Neural cell (in vitro differentiated cells): Measurements from ENCODE around the gene EIF3I. TPM values are rescaled to one million over a fixed set of nuclear protein-coding genes. Genes with fewer than 3 reads are reported as not detected.

Experiments used
- H2AFZ ChIP-seq: fragments of 200-600, 300-800 bp; sonication (generic), shearing (Covaris generic); 2 replicates; pipeline ENCODE4 v1.6.0; 2014; ENCODE audit warnings: low read depth, mild to moderate bottlenecking, antibody characterized with exemption, low read length, moderate library complexity
- H3F3A ChIP-seq: fragments of 200-600 bp; shearing (Covaris generic); 2 replicates; pipeline ENCODE4 v1.6.1; 2016; ENCODE audit warnings: mild to moderate bottlenecking, moderate library complexity, mixed read lengths, antibody characterized with exemption, low read length; ENCODE audit not compliant: insufficient read depth, poor library complexity, severe bottlenecking
- H3K27ac ChIP-seq: fragments of 200-600, 300-800 bp; sonication (generic), shearing (Covaris generic); 2 replicates; pipeline ENCODE4 v1.5.1; 2014; ENCODE audit warnings: mild to moderate bottlenecking, low read length, moderate library complexity
- H3K27me3 ChIP-seq: fragments of 300-800, 200-600 bp; sonication (generic), shearing (Covaris generic); 2 replicates; pipeline ENCODE4 v1.6.0; 2014; ENCODE audit warnings: mild to moderate bottlenecking, low read depth, low read length, moderate library complexity; ENCODE audit not compliant: insufficient read depth
- H3K36me3 ChIP-seq: fragments of 300-800, 200-600 bp; sonication (generic), shearing (Covaris generic); 2 replicates; pipeline ENCODE4 v1.5.1; 2014; ENCODE audit warnings: mild to moderate bottlenecking, antibody characterized with exemption, low read length, moderate library complexity; ENCODE audit not compliant: insufficient read depth
- H3K4me2 ChIP-seq: fragments of 300-800, 200-600 bp; sonication (generic), shearing (Covaris generic); 2 replicates; pipeline ENCODE4 v1.6.0; 2014; ENCODE audit warnings: mild to moderate bottlenecking, low read length
- H3K4me3 ChIP-seq: fragments of 300-800, 200-600 bp; sonication (generic), shearing (Covaris generic); 2 replicates; pipeline ENCODE4 v1.5.1; 2014; ENCODE audit warnings: mild to moderate bottlenecking, low read length, moderate library complexity
- H3K79me2 ChIP-seq: fragments of 200-600 bp; shearing (Covaris generic); replicated peaks from 2 replicates; pipeline ENCODE4 v1.6.0; 2014; ENCODE audit warnings: mild to moderate bottlenecking, low read length, moderate library complexity; ENCODE audit not compliant: insufficient read depth
- H3K9ac ChIP-seq: fragments of 300-800, 200-600 bp; sonication (generic), shearing (Covaris generic); 2 replicates; pipeline ENCODE4 v1.6.1; 2016; ENCODE audit warnings: mild to moderate bottlenecking, low read length, mixed read lengths
- H3K9me2 ChIP-seq: fragments of 200-600 bp; shearing (Covaris generic); 2 replicates; pipeline ENCODE4 v1.6.1; 2016; ENCODE audit warnings: mild to moderate bottlenecking, low read length, mixed read lengths; ENCODE audit not compliant: insufficient read depth
- H3K9me3 ChIP-seq: fragments of 200-600, 300-800 bp; sonication (generic), shearing (Covaris generic); 2 replicates; pipeline ENCODE4 v1.6.1; 2016; ENCODE audit warnings: mild to moderate bottlenecking, mixed run types, low read length, moderate library complexity, mixed read lengths
- H4K20me1 ChIP-seq: fragments of 200-600 bp; shearing (Covaris generic); 2 replicates; pipeline ENCODE4 v1.6.1; 2016; ENCODE audit warnings: mild to moderate bottlenecking, mixed run types; ENCODE audit not compliant: insufficient read depth
- CTCF ChIP-seq: fragments of 450-650 bp; IDR thresholded peaks from 2 replicates; pipeline ENCODE4 v1.5.1; 2014; ENCODE audit warnings: antibody characterized with exemption, mild to moderate bottlenecking, moderate library complexity; ENCODE audit not compliant: poor library complexity, severe bottlenecking
- EP300 ChIP-seq: fragments of 450-650 bp; conservative IDR thresholded peaks from 2 replicates; pipeline ENCODE4 v1.6.1; 2014; ENCODE audit warnings: antibody characterized with exemption, mild to moderate bottlenecking, moderate library complexity; ENCODE audit not compliant: poor library complexity, severe bottlenecking
- EZH2 ChIP-seq: fragments of 200-600, 300-800 bp; shearing (Covaris generic), sonication (generic); IDR thresholded peaks from 2 replicates; pipeline ENCODE4 v1.6.1; 2014; ENCODE audit warnings: antibody characterized with exemption, low read length, borderline replicate concordance, mild to moderate bottlenecking; ENCODE audit not compliant: insufficient read depth, poor library complexity, severe bottlenecking
- MXI1 ChIP-seq: fragments of 450-650 bp; conservative IDR thresholded peaks from 2 replicates; pipeline ENCODE4 v1.6.1; 2014; ENCODE audit warnings: antibody characterized with exemption, mild to moderate bottlenecking; ENCODE audit not compliant: poor library complexity, severe bottlenecking
- POLR2AphosphoS5 ChIP-seq: IDR thresholded peaks from 2 replicates; pipeline ENCODE4 v1.6.1; 2012
- RAD21 ChIP-seq: fragments of 450-650 bp; conservative IDR thresholded peaks from 2 replicates; pipeline ENCODE4 v1.6.1; 2014; ENCODE audit warnings: antibody characterized with exemption, mild to moderate bottlenecking, moderate library complexity
- REST ChIP-seq: IDR thresholded peaks from 2 replicates; pipeline ENCODE4 v1.6.1; 2012; ENCODE audit warnings: borderline replicate concordance
- SMC3 ChIP-seq: fragments of 450-650 bp; conservative IDR thresholded peaks from 2 replicates; pipeline ENCODE4 v1.6.1; 2014; ENCODE audit warnings: antibody characterized with exemption, mild to moderate bottlenecking, moderate library complexity; ENCODE audit not compliant: poor library complexity
- TAF1 ChIP-seq: IDR thresholded peaks from 2 replicates; pipeline ENCODE4 v1.6.1; 2012; ENCODE audit warnings: low read depth
- polyA plus RNA-seq: library from polyadenylated mRNA; depleted of rRNA; stranded (reverse); fragments of >200 nt; gene quantifications from 2 replicates; pipeline ENCODE4 v1.2.3, GENCODE V29; 2014

EIF3I gene
- polyA plus RNA-seq, 1 donor from 2014 or later: 158 TPM

DNA sequence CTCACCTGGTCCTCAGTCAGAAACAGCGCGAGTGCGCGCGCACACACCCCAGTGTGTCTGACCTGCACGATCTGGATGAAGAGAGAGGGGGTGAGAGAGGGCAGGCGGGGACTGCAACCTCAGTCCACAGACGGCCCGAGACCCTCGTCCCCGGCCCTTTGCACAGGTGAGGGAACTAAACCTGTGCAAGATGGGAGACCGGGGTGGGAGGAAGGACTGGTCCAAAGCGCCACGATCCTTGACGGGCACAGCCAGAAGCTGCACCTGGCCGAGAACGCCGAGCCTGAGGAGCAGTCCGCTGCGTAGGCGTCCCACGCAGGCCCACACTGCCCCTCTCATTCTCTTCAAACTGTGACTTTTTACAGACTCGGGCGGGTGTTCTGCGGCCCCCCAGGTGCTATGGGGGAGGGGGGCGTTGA lies 17.3 kb upstream of the EIF3I start:
- no peaks in the 10 kb centered on the region for H3K9me3 ChIP-seq
- H3K27me3 ChIP-seq: no peaks in the 10 kb centered on the region
- peak overlapping the region; percentile 68 for H3K4me2 ChIP-seq
- no peaks in the 10 kb centered on the region for H4K20me1 ChIP-seq
- H3K36me3 ChIP-seq: no peaks in the 10 kb centered on the region
- peak overlapping the region; percentile 76 for H3K4me3 ChIP-seq
- H3K9ac ChIP-seq: peak overlapping the region; percentile 79
- TF ChIP-seq POLR2AphosphoS5 (no peak), RAD21 (no peak), EP300 (no peak), EZH2 (no peak), MXI1 (no peak), CTCF (no peak), SMC3 (no peak), REST (no peak), TAF1 (no peak)
- peak overlapping the region; percentile 73 for H3K27ac ChIP-seq
- no peaks in the 10 kb centered on the region for H3F3A ChIP-seq
- peak overlapping the region; percentile 40 for H2AFZ ChIP-seq
- peaks cover 7% of the 10 kb centered on the region for H3K79me2 ChIP-seq
- no peaks in the 10 kb centered on the region for H3K9me2 ChIP-seq

DNA sequence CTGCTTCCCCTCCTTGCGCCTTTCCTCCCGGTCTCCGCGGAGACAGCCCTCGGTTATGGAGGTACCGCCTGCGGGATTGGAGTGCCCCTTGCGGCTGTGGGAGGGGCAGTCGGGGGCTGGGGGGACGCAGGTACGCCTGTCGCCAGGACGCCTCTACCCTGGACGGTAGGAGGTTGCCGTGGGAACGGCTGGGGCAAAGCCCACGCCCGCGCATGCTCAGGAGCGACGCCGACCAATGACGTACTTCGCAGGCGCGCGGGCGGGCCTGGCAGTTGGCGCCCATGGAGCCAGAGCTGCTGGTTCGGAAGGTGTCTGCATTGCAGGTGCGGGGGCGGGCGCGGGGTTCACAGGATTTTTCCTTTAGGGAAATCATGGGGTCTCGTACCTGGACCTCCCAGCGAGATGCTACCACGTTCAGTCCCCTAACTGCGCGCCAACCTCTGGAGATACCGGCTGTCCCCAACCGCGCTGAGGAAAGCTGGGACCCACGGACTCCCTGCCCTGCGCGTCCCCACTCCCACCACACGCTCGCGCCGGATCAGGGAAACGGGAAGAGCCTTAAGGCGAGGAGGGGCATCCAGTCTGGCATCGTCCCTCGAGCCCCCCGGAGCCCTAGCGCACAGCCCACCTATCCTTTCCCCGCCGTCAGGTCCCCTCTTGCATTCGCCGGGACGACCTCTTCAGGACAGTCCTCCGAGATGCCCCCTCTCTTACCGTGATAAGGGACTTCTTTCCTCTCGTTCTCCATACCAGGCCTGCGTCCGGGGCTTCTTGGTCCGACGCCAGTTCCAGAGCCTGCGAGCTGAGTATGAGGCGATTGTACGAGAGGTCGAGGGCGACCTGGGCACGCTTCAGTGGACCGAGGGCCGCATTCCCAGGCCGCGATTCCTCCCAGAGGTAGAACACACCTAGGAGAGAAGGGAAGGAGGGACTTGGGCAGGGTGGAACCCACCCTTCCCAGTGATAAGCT lies 16.5 kb upstream of the EIF3I start, which contains the start of gene IQCC:
TSS of gene IQCC (plus strand) at position 271 of the 970 bp plus-strand sequence. CDS start at position 282, 11 bp downstream.
- Histone ChIP-seq H3K27me3 (no peaks in the 10 kb centered on the region), H3K9me2 (no peaks in the 10 kb centered on the region), H2AFZ (peak within 1 kb of the TSS; percentile 40), H3K79me2 (peaks cover 7% of the 10 kb centered on the region), H3K9ac (peak within 1 kb of the TSS; percentile 79), H4K20me1 (no peaks in the 10 kb centered on the region), H3K27ac (peak within 1 kb of the TSS; percentile 73), H3K4me3 (peak within 1 kb of the TSS; percentile 76), H3K9me3 (no peaks in the 10 kb centered on the region), H3F3A (no peaks in the 10 kb centered on the region), H3K4me2 (peak within 1 kb of the TSS; percentile 94), H3K36me3 (no peaks in the 10 kb centered on the region)
- TF ChIP-seq TAF1 (peak; percentile 59), REST (peak; percentile 56), EP300 (peak; percentile 53), SMC3 (no peak), MXI1 (peak; percentile 77), CTCF (peak; percentile 26), RAD21 (no peak), POLR2AphosphoS5 (peak; percentile 95), EZH2 (no peak)
